ENCODE measurements around the gene TMEM187. TPM values are rescaled to one million over a fixed set of nuclear protein-coding genes. Genes with fewer than 3 reads are reported as not detected.

Gene TMEM187
- 1 to 10 TPM; 4.6 to 6.8 (median 6.4) TPM for polyA plus RNA-seq (ENCODE audit: insufficient read depth in 1 of 5, insufficient read length in 5 of 5, low replicate concordance in 1 of 5)
- long read RNA-seq, donor 1, transcript TMEM187-201 (2 exons, 1,880 nt) = major isoform, 5 of 5 reads
- long read RNA-seq, donor 1, partial matches to known transcripts = 0 of 5 reads
- long read RNA-seq, donor 1, other reads (novel, unspliced or antisense) = 0 of 5 reads
- long read RNA-seq, donor 2, partial matches to known transcripts = 0 of 3 reads
- long read RNA-seq, donor 2, other reads (novel, unspliced or antisense) = 0 of 3 reads
- long read RNA-seq, donor 3, transcript TMEM187-201 (2 exons, 1,880 nt) = major isoform, 5 of 5 reads
- long read RNA-seq, donor 3, partial matches to known transcripts = 0 of 5 reads
- long read RNA-seq, donor 3, other reads (novel, unspliced or antisense) = 0 of 5 reads
- long read RNA-seq, donor 4, partial matches to known transcripts = 0 of 1 reads
- long read RNA-seq, donor 4, other reads (novel, unspliced or antisense) = 0 of 1 reads
- long read RNA-seq, donor 5, transcript TMEM187-201 (2 exons, 1,880 nt) = major isoform, 13 of 13 reads
- long read RNA-seq, donor 5, partial matches to known transcripts = 0 of 13 reads
- long read RNA-seq, donor 5, other reads (novel, unspliced or antisense) = 0 of 13 reads
- long read RNA-seq, donor 6, transcript TMEM187-201 (2 exons, 1,880 nt) = major isoform, 10 of 10 reads
- long read RNA-seq, donor 6, partial matches to known transcripts = 0 of 10 reads
- long read RNA-seq, donor 6, other reads (novel, unspliced or antisense) = 0 of 10 reads
- long read RNA-seq, donor 7, partial matches to known transcripts = 0 of 2 reads
- long read RNA-seq, donor 7, other reads (novel, unspliced or antisense) = 0 of 2 reads
- long read RNA-seq, donor 8 = 0 reads

GRCh38 chrX:153972368-153973126, at the start of gene TMEM187:
Gene TMEM187, plus strand, starts transcription at chrX:153972754. Its CDS starts 9,309 bp downstream, at chrX:153982063.
- peak; percentile 89 for DNase-seq

GRCh38 chrX:153922932-153923857, 49.4 kb upstream of the TMEM187 start:
- DNase-seq = peak; percentile 50 to 51

GRCh38 chrX:153924149-153924861, 48.2 kb upstream of the TMEM187 start:
- no peak for DNase-seq

GRCh38 chrX:153925387-153925738, 47.2 kb upstream of the TMEM187 start:
- no peak for DNase-seq

- no peak for DNase-seq
Measured at GRCh38 chrX:153925739-153926551, 46.6 kb upstream of the TMEM187 start, which contains the start of gene ARHGAP4. Gene ARHGAP4, minus strand, starts transcription at chrX:153926264. Its CDS starts 62 bp downstream, at chrX:153926202.

- DNase-seq = no peak
Measured at GRCh38 chrX:153926552-153926857, 46.0 kb upstream of the TMEM187 start.

- DNase-seq = no peak
Measured at GRCh38 chrX:153926858-153927671, 45.5 kb upstream of the TMEM187 start.

GRCh38 chrX:153927672-153927921, 45.0 kb upstream of the TMEM187 start:
- DNase-seq = no peak

GRCh38 chrX:153927922-153928760, 44.4 kb upstream of the TMEM187 start:
- DNase-seq = peak; percentile 96 to 97

GRCh38 chrX:153928846-153929245, 43.7 kb upstream of the TMEM187 start:
- no peak for DNase-seq

- DNase-seq = no peak
Measured at GRCh38 chrX:153929576-153929975, 43.0 kb upstream of the TMEM187 start.

GRCh38 chrX:153930011-153930910, 42.3 kb upstream of the TMEM187 start:
- no peak for DNase-seq

GRCh38 chrX:153931151-153931550, 41.4 kb upstream of the TMEM187 start:
- no peak for DNase-seq

- no peak for DNase-seq
Measured at GRCh38 chrX:153931748-153932147, 40.8 kb upstream of the TMEM187 start.

- DNase-seq = no peak
Measured at GRCh38 chrX:153932220-153932915, 40.2 kb upstream of the TMEM187 start.

- no peak for DNase-seq
Measured at GRCh38 chrX:153933748-153934147, 38.8 kb upstream of the TMEM187 start.
